RCC 7860 (cell line): ENCODE measurements around the gene VWC2.
"Not testable (repeated sequence)": the region's sequence is repeated elsewhere in the genome, so short reads cannot be mapped to it uniquely, and the experiment has no call there.

ENCODE experiments used
- DNase-seq: peaks from one replicate; pipeline ENCODE4 v3.0.0-alpha.2; 2015; ENCODE audit warnings: low spot score
- FAIRE-seq: peaks from 2 replicates; lab custom pipeline; 2012; peaks lifted over from hg19 to GRCh38; lab: Jason Lieb, UNC

Gene VWC2

DNA sequence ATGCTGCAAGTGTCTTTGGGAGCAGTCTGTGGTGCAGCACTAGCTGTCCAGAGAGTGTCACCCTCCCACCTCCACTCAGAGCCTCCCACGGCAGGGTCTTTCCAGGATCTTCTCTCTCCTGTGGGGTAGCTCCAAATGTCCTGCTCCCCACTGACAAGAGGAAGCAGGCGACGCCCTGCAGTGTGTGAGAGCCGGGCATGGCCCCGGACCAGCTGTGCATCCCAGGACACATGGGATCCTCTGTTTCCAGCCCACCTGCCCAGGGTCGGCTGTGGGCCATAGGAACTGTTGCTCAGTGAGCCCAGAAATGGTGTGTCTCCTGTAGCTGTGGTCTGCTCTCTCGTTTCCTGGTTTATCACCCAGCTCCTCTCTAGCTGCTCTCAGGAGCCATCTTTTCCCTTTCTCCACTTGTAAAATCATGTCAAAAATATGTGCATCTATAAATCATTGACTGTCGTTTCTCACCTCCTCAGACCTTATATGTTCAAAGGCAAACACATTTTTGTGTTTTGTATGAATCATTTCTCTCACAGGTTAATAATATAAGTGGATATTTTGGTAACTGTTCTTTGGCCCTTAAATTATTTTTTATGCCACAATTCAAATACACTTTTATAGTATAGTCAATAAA, 74.9 kb downstream of the VWC2 start:
- DNase-seq = peak; percentile 17
- FAIRE-seq = peak; percentile 30

DNA sequence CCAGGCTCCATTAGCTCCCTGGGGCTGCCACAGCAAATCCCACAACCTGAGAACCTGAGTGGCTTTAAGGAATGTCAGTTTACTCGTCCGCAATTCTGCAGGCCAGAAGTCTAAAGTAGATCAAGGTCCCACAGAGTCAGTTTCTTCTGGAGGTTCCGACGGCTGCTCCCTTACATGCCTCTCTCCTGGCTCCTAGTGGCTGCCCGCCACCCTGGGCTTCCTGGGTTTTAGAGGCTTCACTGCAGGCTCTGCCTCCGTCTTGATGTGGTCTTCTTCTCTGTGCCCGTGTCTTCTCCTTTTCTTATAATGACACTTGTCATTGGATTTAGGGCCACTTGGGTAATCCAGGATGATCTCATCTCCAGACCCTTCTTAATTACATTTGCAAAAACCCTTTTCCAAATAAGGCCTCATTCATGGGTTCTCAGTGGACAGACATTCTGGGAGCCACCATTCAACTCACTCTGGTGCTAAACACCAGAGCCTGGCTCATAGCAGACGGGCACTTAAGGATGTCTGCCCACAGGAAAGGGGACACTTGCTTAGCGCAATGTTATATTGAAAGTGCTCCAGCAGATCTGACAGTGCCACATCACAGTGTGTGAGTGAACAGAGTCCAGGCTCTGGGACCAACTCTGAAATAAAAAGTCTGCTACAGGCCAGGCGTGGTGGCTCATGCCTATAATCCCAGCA, 77.6 kb downstream of the VWC2 start:
- DNase-seq (no peak), FAIRE-seq (no peak)

DNA sequence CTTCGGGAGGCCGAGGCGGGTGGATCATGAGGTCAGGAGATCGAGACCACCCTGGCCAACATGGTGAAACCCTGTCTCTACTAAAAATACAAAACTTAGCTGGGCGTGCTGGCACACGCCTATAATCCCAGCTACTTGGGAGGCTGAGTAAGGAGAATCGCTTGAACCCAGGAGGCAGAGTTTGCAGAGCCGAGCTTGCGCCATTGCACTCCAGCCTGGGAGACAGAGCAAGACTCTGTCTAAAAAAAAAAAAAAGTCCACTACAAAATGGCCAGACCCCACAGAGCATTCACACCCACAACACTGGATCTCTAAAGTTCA, 78.1 kb downstream of the VWC2 start:
- FAIRE-seq, DNase-seq: not testable (repeated sequence)

DNA sequence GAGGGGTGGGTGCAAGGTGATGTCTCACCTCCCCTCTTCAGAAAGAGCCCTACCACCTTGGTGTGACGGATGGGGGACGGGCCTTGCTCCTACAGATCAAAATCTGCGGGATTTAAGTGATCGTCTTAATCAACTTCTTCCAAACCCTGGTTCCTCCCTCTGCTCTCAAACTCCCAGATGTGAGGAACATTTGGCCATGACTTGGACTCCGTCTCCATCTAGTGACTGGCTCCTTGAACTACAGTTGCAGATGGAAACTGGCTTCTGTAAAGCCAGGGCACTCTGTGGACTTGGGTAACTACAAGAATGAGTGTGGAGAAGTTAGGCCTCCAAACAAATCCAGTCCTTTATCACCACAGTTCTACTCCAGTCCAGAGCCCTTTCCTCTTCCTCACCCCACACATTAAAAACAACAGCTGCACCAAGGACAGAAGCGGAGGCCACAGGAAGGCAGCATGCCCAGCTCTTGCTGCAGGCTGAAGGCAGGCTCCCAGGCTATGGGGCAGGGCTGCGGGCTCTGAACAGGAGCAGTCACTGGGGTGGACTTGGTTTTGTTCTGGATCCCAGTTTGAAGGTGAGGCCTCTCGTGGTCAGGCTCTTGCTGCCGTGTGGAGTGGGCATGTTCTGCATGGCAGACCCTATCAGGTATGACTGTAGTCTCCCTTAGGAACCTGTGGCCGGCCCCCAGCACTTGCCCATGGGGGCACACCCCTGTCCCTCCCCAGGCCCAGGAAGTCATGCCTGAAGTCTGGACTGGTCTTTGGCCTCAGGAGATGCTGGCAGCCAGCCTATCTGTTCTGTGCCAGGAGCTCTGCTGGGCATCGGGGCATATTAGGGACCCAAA, 79.4 kb downstream of the VWC2 start:
- DNase-seq = peak; percentile 32
- no peak for FAIRE-seq

DNA sequence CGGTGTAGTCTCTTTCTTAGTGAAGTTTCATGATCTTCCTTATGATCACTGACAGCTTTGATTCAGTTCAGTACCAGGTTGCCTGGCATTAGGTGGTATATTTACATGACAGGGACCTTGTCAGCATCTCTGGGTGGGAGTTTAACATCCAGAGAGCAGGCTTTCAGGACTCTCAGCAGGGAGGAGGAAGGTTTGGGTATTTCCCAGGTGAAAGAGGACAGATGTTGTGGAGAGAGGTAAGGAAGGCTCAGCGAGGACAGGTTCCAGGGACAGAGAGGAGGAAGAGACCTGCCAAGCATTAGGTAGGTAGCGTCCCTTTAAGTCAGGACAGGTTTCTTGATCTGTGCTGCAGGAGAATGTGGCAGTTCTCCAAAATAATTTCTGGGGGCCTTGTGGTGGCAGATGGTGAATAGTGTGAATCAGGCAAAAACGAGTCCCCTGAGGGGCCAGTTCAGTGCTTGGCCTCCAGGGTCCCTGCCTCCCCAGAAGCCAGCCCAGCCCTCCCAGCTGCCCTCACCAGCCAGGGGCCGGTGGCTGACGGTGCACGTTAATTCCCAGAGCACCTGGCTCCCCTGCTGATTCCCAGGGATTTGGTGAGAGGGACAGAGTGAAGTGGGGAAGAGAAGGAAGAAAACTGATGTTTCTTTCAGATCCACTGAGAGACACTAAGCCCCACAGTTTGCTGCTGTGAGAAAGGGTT, 82.0 kb downstream of the VWC2 start:
- FAIRE-seq (no peak), DNase-seq (no peak)

DNA sequence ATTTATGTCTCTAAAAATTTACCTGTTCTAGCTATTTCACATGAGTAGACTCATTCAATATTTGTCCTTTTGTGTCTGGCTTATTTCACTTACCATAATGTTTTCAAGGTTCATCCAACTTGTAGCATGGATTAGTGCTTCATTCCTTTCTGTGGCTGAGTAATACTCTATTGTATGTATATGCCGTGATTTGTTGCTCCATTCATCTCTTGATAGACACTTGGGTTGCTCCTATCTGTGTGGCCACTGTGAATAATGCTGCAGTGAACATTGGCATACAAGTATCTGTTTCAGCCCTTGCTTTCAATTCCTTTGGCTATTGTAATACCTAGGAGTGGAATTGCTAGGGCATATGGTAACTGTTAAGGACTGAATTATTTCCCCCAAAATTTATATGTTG, 86.9 kb downstream of the VWC2 start:
- DNase-seq (no peak), FAIRE-seq (no peak)

DNA sequence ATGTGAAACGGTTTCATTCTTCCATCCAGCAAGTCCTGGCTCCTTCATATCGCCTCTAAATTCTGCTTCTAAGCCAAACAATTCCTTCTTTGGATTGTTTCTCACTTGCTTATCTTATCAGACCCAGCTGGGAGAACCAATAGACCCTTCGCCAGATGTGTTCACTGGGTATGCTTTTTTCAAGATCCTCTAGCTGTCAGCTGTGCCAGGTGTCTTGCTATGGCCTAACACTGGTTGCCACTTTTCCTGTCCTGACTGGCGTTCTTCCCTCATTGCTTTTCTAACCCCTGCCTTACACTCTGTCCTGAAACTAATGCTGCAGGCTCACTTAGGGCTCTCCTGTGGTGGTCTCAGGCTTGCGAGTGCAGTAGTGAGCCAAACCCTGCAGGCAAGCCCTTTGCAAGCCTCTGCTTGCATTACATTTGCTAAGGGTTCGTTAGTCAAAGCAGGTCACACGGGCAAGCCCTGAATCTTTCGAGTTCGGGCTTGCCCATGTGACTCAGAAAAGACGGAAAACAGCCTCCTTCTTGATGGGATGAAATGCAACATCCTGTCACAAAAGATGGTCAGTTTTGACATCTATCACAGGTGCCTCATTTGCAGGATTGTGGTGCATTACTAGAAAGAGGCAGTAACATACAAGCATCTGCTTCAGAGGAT, 92.8 kb downstream of the VWC2 start:
- DNase-seq = no peak
- no peak for FAIRE-seq

DNA sequence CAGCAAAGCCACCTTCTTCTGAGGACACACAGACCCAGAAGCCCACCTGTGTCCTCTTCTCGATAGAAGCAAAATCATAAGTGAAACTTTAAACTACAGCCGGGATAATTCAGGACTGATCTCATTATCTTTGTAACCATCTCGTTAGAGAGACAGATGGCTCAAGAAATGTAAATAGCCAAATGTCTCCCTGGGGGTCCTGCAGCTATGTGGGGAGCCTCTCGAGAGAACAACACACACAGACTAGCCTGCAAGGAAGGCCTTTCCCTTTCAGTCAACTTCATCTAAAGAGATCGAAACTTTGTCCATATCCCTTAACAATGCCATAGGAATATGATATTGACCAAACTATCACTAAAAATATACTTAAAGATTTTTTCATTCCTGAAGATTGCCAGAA, 93.5 kb downstream of the VWC2 start:
- no peak for FAIRE-seq
- DNase-seq = no peak

DNA sequence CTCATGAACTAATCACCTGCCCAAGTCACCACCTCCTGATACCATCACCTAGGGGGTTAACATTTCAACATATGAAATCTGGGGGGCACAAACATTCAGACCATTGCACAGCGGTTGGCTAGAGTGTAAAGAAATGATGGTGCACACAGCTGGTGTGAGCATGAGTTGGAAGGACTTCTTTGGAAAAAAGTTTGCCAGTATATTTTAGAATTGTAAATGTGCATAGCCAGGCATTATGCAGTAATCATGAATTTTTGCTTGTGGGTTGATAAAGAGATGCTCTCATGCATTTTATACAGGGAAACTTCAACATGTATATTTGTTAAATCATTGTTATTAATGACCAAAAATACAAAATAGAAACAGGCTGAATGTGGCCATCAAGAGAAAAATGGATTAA, 100.0 kb downstream of the VWC2 start:
- DNase-seq (no peak), FAIRE-seq (no peak)

DNA sequence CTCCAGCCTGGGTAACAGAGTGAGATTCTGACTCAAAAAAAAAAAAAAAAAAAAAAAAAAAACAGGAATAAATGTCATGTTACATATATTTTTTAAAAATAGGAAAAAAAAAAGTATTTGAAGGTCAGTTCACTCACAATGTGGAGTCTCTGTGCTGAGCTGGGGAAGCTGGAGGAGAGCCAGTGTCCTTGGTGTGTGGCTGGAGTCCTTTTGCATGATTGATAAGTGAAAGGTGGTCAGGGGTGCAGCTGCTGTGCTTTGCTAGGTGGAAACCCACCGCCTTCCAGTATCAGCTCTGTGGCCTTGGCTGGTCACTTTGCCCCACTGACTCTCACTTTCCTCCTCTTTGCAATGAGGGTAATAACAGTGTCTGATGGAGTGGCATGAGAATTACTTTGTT, 101.9 kb downstream of the VWC2 start:
- FAIRE-seq (no peak), DNase-seq (no peak)

DNA sequence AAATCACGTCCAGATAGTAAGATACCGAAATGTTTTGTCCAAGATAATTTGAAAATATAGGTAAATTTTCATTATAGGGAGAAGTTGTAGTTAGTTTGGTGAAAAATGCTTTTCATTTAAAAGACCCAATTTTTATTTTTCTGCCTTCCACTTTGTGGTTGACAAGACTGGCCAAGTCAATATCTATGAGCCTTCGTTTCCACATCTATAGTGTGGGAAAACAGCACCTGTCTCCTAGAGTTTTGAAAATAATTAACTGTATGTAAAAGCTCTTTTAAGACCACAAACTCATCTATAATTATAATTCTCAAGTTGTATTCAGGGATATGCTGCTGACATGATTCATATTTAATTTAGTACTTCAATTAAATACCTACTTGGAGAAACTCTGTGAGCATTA, 102.8 kb downstream of the VWC2 start:
- FAIRE-seq = no peak
- no peak for DNase-seq

DNA sequence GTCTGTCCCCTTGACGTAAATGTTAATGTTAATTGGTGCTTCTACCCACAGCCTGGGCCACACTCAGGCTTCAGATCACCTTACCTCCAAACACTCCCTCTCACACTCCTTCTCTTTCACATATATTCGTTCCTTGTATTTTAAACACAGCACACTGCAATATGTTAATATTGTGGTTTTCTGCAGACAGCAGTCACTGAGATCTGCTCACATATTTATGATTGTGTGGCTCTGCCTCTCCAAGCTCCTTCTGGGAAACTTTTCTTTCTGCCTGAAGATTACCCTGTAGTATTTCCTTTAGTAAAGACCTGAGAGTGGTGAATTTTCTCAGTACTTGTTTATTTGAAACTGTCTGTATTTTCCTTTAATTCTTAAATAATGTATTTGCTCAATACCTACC, 104.7 kb downstream of the VWC2 start:
- FAIRE-seq = no peak
- no peak for DNase-seq

DNA sequence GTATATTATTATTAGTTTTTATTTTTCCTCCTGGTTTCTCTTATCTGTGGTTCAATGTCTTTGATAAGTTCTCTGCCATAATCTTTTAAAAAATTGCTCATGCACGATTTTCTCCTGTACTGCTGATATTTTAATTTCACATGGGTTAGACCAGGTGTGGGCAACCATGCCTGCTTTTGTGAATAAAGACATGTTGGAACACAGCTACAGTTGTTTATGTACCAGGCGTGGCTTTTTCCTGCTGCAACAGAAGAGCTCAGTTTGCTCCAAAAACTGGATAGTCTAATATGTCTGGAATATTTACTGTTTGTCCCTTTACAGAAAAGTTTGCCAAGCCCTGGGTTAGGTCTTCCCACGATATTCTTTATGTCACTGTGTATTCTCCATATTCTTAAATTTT, 105.2 kb downstream of the VWC2 start:
- FAIRE-seq (no peak), DNase-seq (no peak)

DNA sequence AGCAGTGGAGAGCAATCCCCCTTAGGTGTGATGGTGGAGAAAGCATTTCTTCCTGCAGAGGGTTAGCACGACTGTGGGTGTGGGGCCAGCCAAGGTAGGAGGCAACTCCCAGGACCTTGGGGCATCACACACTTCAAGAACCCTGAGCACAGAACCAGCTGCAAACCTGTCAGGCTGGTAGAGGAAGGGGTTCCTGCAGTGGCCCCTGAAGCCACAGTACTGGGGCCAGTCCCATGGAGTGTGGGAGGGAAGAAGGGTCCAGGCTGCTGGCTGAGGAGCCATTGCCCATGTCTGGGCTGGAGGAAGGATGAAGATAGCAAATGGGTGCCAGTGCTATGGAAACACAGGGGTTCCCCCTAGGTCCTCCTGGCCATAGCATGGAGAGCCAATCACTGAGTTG, 110.5 kb downstream of the VWC2 start:
- DNase-seq (no peak), FAIRE-seq (no peak)

DNA sequence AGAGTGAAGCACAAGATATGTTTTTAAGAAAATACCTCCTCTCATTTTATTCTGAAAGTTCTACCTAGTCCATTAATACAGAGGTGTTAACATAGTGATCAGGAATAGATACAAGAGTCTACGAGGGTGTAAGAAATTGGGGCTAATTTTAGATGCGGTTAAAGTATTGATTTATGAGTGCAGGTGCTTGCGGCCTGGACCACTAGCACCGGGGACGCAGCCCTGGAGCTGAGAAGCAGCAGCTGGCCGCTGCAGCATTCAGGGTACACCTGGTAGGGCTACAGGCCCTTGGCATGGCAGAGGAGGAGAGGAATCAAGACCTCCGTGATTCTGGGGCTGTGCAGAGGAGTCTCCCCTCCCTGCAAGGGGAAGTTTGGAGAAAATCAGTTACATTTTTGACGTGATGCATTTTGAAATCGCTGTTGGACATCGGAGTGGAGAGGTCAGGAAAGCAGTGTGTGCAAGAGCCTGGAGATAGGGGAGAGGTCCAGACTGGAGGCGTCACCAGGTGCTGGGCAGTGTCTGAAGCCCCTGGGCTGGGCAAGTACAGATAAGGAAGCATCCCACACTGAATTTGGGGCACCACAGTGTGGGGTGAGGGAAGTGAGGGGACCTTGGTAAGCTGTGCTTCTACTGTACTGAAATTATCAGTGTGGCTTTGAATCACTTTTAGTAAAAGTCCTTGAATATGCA, 112.3 kb downstream of the VWC2 start:
- DNase-seq (no peak), FAIRE-seq (no peak)

DNA sequence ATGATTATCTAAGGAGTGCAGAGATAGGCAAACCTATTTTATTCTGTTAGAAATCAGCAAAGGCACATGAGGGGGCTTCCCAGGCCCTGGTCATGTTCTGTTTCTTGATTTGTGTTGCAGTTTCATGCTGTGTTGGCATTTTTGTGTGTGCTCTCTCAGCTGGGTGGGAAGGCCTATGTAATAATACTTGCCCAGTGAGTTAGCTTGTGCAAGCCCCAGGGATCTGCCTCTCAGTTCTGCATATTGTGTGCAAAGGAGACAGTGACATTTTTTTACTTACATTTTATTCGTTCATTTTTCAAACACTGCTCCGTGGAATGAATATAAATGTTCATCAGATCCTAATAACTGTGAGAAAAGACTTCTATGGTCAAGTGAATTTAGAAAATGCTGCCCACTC, 119.0 kb downstream of the VWC2 start:
- FAIRE-seq (no peak), DNase-seq (no peak)

DNA sequence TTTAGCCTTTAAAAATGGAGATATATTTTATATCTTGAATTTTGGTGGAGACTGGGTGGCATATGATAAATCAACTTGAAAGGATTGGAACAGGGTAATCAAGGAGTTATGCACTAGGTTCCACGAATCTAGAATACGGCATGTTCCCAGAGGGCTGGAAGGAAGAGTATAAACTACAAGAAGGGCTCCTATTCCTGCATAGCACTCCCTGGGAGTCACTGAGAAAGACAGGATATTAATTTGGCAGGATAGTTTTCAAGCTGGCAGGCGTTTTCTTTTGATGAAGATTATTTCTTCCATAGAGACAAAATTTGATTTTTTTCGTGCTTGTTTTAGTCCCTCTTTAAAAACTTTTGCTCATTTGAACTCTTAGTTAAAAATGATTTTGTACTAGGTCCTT, 119.7 kb downstream of the VWC2 start:
- no peak for DNase-seq
- FAIRE-seq = no peak

DNA sequence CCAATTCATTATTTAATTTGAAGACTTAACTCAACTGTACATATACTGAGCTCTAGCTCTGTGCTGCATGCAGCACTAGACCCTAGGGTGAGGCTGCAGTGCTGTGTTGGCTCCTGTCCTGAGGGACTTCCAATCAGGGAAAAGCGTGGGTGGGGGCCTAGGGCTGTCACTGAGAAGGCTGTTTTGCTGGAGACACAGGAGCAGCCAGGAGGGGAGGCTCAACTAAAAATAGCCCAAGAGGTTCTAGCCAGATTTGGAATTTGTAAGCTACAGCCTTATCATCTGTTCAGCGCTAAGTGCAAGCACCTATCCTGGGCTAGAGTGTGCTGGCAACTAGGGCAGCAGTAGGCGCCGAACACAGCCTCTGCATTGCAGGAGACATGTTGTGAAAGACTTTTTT, 121.1 kb downstream of the VWC2 start:
- FAIRE-seq (no peak), DNase-seq (no peak)

DNA sequence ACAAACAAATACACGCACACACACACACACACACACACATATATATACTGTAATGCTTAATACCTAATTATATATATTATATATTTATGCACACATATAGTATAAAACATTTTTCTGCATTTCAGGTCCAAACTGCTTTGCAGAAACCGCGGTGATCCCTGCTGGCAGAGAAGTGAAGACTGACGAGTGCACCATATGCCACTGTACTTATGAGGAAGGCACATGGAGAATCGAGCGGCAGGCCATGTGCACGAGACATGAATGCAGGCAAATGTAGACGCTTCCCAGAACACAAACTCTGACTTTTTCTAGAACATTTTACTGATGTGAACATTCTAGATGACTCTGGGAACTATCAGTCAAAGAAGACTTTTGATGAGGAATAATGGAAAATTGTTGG, 138.5 kb downstream of the VWC2 start:
- no peak for FAIRE-seq
- DNase-seq = no peak

DNA sequence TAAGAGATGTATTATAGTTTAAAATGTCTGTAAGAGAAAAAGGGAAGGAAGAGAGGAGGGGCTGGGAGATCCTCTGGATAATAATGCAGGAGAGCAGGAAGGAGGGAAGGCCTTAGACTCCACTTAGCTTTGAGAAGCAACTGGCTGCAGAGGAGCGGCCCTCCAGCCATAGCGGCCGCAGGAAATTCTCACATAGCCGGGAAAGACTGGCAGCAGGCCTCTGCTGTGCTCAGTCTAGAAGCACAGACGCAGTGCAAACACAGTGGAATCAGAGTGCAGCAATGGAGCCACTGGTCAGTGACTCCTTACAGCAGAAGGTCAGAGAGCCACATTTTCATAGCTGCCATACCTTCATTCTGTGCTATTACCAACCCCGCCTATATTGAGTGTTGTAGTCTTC, 153.3 kb downstream of the VWC2 start:
- DNase-seq = no peak
- no peak for FAIRE-seq

DNA sequence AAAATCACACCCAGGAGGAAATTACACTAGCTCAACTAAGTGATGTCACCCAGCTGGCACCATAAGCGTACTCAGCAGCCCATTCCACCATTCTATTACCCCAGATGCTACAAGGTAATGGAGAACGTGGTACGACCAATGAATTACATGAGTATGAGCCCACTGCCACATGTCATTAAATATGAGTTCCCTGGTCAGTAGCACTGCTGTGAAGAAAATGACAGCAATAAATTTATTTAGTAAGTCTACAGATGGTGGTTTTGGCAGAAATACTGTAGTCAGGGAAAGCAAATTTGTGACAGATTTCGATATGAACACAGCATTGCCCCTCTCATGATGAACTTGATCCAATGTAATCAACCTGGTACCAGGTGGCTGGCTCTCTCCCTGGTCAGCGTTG, 154.2 kb downstream of the VWC2 start:
- DNase-seq (no peak), FAIRE-seq (no peak)
